HG03439 (cell line): ENCODE results near the gene SLC6A19.

Source experiments
- ATAC-seq: cut with Tn5 transposase; IDR thresholded peaks from one replicate; pipeline ENCODE4 v1.9.1; 2021; ENCODE audit warnings: mild to moderate bottlenecking, moderate library complexity; ENCODE audit not compliant: unreplicated experiment

Gene SLC6A19

DNA sequence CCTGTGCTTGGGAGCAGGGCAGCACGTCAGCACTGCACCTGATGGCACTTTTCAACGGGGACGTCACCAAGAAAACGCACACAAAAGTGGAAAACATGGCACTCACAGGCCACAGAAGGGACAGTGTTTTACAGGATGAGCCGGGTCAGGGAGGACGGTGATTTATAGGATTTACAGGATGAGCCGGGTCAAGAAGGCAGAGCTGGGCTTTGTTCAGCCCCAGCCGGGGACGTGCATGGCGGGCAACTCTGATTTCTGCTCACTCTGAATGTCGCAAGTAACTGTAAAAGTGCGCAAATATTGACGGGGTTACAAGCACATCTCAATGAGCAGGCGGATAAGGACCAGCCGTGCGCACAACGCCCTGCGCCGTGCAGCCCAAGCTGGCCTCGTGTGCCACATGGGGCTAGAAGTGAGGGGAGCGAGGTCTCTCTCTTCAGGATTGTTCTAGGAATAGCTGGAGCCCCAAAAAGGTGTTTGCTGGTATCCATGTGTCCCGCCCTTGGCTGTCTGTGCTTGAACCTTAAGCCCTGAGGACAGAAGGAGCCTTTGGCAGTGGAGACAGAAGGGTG lies 40.2 kb downstream of the SLC6A19 start:
- ATAC-seq = no peak

DNA sequence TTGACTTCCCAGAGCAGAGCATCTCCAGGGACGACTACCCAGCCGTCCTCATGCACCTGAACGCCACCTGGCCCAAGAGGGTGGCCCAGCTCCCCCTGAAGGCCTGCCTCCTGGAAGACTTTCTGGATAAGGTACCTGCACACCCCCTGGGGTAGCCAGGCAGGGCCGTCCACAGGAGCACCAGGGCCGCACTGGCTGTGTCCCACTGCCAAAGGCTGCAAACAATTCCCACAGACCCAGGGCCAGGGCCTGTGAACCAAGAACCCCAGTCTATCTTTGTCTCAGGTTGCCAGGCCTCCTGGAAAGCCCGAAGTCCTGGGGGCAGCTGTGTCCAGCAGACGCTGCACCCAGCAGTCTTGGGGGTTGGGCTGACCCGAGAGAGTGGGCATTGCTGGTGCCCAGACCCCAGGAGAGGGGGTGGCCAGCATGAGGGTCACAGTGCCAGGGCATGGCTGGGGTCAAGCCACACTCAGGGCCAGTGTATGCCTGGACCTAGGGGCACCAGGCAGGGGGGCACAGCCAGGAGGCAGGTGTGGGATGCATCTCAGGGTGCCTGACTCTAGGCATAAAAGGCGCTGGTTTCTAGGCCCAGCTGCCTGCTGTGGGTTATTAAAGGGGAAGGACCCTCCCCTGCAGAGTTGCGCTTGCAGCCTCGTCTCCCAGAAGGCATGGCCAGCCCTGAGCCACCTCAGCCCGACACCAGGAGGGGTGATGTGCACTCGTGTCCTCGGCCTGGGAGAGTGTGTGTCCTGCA lies 41.5 kb downstream of the SLC6A19 start:
- ATAC-seq = no peak

GRCh38 chr5:1243487-1244130 lies 42.2 kb downstream of the SLC6A19 start:
- no peak for ATAC-seq

DNA sequence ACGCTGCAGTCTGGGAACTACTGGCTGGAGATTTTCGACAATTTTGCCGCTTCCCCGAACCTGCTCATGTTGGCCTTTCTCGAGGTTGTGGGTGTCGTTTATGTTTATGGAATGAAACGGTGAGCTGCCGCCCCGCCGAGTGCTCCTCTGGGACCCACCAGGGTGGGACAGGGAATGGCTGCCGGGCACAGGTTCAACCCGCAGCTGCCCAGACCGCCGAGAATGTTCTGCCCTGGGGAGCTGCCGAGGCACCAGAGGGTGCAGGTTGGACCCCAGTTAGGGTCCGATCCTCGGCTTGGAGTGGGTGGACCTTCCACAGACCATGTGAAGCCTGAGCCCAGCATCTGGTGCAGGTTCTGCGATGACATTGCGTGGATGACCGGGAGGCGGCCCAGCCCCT lies 42.9 kb downstream of the SLC6A19 start:
- no peak for ATAC-seq

- no peak for ATAC-seq
Measured at GRCh38 chr5:1244976-1245375, 43.6 kb downstream of the SLC6A19 start.

- no peak for ATAC-seq
Measured at GRCh38 chr5:1245905-1246576, 44.6 kb downstream of the SLC6A19 start.

GRCh38 chr5:1246711-1247431 lies 45.5 kb downstream of the SLC6A19 start:
- no peak for ATAC-seq

DNA sequence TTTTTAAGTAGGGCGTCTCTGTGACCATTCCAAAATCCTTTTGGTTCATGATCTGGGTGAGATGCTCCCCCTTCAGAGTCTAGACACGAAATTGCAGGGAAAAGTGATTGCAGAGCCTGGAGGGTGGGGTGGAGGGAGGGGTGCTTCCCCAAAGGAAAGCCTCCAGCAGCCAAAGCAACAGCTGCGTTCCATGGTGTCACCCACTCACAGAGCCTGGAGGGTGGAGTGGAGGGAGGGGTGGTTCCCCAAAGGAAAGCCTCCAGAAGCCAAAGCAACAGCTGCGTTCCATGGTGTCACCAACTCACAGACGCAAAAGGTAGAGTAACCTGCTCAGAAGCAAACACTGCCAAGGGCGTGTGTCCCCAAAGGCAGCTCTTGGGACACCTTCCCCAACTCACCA lies 46.4 kb downstream of the SLC6A19 start:
- ATAC-seq = no peak

GRCh38 chr5:1249366-1250280 lies 48.2 kb downstream of the SLC6A19 start:
- ATAC-seq = no peak

GRCh38 chr5:1251678-1252580 lies 50.5 kb downstream of the SLC6A19 start:
- ATAC-seq = no peak

DNA sequence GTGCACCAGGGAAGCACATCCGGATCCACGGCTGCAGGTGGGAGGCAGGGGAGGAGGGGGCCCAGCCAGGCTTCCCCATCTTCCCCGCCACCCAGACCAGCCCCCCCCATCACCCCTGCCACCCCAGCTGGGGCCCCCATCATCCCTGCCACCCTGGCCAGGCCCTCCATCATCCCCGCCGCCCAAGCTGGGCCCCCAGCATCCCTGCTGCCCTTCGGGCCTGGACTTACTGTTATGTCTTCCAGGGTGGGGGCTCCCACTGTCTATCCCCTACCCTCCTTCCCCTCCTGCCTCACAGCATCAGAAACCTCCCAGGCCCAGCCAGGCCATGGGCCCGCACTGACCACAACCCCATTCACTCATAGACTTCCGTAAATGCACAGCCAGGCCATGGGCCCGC lies 51.3 kb downstream of the SLC6A19 start:
- no peak for ATAC-seq

DNA sequence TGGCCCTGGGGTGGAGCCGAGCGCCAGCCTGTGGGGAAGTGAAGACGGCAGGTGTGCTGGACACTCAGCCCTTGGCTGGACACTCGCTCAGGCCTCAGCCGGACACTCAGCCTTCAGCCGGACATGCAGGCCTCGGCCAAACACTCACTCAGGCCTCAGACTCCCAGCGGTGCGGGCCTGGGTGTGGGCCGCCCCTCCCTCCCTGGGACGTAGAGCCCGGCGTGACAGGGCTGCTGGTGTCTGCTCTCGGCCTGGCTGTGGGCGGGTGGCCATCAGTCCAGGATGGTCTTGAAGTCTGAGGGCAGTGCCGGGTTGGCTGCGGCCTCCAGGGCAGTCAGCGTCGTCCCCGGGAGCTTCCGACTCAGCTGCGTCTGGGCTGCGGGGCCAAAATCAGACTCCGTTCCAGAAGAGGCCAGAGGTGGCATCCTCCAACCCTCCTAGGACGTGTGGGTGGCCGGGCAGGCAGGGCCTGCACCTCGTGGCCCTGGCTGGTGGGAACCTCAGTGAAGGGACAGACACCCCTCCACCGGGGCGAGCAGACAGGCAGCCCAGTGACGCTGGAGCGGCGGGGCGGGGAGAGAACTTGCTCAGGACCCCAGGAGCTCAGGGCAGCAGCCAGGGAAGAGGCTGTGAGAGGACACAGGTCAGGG lies 52.2 kb downstream of the SLC6A19 start:
- ATAC-seq = no peak

- ATAC-seq = no peak
Measured at GRCh38 chr5:1254196-1254595, 52.8 kb downstream of the SLC6A19 start.

DNA sequence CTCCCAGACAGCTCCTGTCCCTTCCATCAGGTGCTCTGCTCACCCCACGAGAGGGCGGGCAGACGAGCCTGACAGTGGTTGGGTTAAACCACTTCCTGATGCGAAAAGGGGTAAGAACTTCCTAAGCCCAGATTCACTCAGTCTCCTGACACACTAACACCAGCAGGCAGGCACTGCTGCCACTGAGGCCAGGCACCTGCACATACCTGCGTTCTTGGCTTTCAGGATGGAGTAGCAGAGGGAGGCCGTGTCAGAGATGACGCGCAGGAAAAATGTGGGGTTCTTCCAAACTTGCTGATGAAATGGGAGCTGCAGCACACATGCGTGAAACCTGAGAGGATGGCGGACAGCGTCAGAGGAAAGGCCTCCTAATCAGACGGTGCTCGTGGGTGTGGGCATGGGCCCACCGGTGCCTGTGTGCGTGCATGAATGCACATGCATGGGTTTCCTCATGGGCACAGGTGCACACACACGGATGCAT lies 53.7 kb downstream of the SLC6A19 start:
- ATAC-seq = no peak

- ATAC-seq = no peak
Measured at GRCh38 chr5:1256776-1257175, 55.4 kb downstream of the SLC6A19 start.

GRCh38 chr5:1257363-1257762 lies 56.0 kb downstream of the SLC6A19 start:
- ATAC-seq = no peak

DNA sequence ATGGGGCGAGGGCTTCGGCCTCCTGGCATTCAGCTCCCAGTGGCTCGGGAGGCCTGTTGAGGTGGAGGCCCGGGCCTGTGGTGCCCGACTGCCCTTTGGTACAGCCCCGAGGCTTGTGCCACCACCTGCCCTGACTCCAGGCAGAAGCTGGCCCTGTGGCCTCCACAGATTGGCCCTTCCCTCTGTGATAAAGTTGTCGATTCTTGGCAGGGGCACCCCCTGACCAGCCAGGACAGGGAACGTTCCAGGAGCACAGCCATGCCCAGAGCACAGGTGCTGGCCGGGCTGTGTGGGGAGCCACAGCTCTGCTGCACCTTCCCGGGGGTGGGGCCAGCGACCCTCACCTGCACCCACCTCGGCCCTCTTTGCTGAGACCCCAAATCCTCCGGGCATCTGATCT lies 56.4 kb downstream of the SLC6A19 start:
- ATAC-seq = no peak

DNA sequence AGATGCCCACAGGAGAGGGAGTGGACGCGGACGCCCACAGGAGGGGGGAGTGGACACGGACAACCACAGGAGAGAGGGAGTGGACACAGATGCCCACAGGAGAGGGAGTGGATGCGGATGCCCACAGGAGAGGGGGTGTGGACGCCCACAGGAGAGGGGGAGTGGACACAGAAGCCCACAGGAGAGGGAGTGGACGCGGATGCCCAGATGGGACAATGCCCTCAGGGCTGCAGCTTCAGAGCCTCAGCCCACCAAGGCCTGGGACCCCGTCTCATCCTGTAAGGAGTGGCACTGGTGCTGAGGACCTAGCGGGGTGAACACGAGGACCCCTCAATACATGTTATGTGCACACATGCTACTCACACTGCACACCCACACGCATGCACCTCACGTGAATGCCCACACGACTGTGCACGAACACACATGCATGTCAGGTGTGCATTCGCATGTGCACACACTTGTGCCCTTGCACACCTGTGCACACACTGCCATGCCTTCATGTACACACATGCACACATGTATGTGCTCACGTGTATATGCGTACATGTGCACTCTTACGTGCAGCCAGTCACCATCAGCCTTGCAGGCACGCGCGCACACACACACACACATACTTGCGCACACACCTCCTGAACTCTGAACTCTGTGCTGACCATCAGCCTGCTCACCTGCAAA lies 58.5 kb downstream of the SLC6A19 start:
- ATAC-seq = no peak
